Stimulated activated CD4-positive, alpha-beta T cell treated with anti-CD3 and anti-CD28 coated beads, TNF-alpha, amount 100 ng/mL, for 48 hours (primary cell): Measurements from ENCODE around the gene LRRC1.

Experiments
- DNase-seq, 3 donors: peaks; one replicate each; pipeline ENCODE4 v3.0.0-alpha.2; 2020; ENCODE audit warnings: low read depth in 3 of 3

LRRC1 gene

DNA sequence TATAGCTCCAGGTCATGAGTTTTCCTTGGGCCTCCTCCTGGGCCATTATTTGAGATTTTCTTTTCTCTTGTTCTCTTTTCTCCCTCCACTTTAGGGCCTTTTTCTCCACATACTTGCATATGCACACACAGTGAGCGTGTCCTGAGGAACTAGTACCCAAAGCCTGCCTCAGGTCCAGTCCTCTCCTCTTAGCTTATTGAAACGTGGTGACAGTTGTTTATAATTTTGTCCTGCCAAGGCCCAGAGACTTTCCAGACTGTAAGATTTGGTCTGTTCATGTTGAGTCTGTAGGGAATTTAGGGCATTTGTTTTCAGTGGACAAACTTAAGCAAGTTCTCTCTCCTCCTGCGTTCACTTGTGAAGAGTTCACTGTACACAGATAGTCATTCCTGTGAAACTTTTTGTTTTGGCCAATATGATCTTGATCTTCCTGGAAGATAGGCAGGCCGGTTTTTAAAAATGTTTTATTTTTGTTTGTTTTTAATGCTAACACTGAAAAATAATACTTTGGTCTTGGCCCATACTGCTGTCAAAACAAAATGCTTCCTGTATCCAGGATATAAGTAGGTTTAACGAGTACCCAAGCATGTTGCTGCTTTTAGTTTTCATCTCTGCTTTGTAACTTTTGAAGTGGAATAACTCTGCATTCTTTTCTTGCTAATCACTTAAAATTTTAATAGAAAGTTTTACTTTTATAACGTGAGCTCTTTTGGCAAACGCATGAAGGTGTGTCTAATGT, 20.7 kb downstream of the LRRC1 start:
- DNase-seq = no peak

DNA sequence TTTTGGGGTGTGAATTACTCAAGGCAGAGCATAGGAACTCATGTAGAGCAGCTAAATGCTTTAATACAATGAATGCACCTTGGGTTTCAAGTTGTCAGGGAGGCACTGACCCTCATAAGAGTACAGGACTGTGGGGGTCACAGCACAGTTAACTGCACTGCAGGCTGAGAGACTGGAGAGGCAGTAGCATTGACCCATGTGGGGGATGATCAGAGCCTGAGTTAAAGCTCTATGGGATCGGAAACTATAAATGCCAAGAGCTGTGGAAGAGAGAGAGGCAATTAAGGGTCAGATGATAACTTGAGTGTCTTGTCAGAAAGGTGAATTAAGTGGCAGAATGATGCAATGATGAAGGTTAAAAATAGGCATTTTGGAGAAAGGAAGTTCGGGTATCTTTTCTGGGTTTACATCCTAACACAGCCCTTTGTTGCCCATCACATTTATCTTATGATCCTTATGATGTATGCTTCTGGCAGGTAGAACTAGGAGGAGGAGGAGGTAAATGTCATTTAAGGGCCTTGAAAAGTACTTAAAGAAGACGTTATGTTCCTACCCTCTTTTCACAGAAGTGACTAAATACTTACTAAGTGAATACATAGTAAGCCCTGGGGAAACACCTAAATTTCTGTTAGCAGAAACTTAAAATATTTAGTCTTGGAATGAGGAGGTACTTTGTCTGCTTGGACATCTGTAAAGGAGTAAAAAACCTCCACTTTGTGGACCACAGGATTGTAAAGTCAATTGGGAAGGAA, 24.2 kb downstream of the LRRC1 start:
- DNase-seq = no peak

DNA sequence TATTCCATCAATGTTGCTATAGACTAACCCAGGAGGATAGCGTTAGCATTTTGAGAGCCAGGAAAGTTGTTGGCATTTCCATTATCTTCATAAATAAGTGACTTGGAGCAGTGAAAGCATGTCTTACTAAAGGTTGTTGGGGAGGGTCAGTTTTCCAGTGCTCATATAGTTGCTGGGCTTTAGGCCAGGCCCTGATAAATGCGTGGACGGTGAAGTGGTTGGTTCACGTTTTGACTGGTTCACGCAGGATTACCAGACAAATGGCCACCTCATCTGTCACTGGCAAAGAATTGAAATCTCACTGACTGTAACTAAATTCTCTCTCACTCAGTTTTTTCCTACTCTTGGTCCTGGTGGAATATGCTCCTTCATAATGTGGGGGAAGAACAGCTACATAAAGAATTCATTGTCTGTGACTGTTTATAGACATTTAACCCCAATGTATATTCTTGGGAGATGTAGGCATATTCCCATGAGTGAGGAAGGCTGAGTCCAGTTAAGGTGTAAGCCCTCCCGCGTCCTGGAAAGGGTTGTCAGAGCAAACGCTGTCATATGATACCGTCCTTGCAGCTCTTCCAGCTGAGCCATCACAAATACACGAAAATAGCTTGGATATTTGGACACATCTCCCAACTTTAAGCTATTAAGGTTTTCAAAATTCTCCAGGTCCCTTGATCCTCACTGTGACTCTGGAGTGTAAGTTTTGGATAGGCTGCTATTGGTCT, 27.8 kb downstream of the LRRC1 start:
- no peak for DNase-seq

DNA sequence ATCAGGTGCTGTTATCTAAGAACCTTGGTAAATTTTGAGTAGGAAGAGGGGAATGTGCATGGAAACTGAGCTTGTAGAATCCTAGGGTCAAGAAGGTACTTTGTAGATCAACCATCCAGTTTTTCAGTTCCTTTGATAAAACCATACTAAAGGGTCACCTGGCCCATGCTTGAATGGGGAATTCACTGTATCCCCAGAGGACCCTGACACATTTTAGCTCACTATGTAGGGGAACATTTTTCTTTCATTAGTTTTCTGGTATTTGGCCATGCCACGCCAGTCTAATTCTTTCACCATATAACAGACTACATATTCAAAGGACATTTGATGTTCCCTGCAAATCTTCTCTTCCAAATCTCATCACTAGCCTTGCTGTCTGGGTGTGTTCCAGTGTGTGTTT, 29.9 kb downstream of the LRRC1 start:
- DNase-seq = no peak

DNA sequence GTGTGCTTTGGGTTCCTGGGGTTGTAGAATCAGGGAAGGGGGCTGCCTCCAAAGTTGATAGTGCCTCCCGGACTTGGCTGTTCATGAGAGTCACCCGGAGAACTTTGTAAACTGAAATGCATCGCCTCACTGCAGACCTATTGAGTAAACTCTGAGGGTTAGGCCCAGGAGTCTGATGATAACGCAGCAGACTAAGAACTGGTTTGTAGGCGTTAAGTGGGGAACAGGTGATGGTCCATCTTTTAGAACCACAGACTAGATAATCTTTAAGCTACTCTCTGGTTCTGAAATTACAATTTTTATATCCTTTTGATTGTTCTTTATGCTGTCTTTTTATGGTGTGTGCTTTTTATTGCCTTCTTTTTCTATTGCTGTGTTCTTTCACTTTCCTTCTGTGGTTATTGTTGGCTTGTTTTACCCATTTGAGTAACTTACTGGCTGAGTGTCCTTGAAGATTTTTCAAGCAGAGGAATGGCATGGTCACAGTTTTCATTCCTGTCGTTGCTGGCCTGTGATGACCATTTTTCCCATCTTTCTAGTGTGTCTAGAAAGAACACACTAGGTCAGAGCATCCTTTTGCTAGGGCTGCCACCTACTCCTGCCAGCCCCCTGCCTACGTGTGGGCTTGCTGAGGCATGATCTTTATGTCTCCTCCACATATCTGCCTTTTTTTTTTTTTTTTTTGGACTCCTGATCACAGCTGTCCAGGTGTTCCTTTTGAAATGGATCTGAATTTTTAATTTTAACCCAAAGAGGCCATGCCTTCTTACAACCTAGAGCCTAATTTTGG, 30.9 kb downstream of the LRRC1 start:
- no peak for DNase-seq

DNA sequence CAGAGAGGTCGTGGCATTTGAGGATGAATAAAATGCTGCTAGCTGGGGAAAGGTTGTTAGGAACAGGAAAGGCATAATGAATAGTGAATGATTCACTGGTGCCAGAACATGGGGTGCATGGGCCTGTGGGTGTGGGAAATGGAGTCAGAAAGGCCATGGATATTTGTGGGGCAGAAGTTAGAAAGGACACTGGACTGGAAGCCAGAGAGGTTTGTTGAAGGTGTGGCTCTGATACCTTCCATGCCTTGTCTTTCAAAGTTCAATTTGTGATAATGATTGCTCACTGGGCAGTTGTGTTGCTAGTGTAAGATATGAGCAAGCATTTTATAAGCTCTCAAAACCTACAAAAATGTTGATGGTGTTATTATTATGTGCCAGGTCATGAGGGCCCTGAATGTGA, 32.7 kb downstream of the LRRC1 start:
- DNase-seq = no peak

DNA sequence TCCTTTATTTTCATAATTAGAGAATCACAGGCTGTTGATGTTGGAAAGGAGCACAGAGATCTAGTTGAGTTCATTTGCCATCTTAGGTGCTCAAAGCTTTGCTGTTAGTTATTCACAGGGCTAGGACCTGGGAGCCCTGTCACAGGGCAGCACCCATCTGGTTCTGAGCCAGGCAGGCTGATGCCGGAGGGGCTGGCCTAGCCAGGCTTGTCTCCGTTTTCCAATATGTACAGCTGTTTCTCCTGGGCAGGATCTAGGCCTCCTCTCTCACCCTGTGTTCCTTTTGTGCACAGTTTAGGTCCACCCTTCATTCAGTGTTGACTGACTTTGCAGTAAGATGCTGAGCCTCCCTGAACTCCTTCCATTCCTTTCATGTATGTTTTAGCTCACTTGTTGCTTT, 33.4 kb downstream of the LRRC1 start:
- no peak for DNase-seq

DNA sequence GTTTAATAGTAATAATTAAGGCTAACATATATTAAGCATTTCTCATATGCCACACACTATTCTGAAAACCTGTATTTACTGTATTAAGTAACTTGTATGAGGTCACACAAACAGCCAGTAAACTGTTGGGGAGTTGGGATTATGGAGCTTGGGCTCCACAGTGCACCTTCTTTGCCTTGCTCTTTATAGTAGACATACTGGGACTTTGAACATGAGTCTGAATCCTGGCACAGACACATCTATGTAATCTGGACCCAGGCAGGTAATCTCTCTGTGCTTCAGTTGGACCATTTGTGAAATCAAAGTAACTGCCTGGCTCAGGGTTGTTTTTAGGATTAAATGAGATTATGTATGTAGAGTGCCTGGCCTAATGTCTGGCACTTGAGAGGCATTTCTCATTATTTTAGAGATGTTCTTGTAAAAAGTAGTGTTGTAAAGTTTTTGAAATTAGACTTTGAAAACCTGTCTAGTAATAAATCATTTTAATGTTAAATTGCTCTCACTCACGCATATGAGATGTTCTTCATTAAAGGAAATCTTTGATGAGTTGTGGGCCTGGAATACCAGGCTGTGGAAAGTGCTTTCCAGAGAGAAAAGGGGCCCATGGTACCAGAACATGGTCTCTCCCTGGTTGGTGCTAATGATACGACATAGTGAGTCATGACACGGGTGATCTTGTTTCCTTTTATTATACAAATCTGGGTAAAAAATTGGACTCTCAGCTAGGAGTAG, 34.3 kb downstream of the LRRC1 start:
- no peak for DNase-seq

DNA sequence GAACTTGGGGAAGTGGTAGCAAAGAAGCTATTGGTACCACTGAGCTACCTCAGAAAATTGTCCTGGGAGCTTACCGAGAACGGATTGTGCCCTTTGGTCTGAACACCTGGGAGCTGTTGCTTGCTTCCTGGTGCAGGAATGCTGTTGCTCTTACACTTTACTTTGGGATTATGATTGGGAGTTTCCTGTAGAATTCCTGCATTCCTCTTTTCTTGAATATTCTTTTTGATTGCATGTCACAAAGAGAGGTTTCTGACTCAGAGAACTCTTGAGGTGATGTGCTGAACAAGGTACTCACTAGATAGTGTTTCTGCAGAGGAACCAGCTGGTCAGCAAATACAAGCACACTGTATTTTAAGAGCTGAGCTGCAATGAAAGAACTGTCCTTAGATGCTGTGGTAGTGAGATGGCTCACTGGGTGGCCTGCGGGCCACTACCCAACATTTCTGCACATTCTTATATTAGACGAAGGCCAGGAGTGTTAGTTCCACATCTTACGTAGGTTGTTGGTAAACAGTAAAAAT, 35.0 kb downstream of the LRRC1 start:
- no peak for DNase-seq

DNA sequence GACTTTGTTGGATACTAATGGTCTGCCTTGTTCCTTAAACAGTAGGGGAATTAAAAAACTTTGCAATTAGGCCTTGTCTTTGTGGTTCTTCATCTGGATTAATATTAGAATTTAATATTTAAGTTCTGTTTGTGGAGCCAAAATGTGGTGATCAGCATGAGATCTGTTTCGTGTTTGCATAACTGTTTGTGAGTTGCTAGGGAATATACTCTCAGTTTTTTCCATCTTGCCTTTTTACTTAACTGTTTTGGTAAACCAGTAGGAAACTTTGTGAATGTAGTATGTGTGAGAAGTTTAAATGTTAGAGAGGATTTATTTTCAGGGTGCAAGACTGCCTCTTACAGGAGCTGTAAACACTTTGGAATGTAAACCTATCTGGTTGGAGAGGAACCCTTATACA, 35.6 kb downstream of the LRRC1 start:
- DNase-seq = no peak

DNA sequence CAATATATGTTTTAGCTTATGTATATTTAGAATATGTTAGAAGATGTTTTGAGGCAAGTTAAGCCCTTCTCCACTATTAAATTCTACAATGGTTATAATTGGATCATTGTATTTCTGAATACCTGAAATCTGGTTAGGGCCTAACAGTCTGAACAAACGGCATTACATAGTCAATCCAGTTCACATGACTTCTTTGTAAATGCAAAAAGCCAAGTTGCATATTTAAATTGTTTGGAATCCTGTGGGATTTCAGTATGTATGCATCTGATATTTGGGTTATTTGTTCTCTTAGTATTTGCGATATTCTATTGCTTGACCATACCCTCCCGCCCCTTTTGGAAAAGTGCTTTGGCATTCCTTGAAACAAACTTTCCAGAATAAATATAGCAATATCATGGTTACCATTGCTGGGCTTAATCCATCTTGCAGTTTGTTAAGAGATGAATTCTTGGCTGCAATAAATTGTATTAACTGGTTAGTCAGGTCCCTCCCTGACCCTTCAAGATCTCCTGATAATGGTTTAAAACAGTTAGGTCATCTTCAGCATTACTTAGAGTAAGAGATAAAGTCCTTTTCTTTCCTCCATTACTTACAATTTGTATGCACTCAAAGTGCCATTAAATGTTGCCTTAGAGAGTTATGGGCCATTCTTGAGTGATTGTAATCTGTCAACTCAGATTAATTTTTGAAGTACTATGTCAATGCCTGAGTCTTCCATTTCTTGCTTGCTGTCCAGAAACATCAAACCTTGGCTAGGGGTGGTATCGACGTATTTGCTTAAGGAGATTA, 36.5 kb downstream of the LRRC1 start:
- DNase-seq = no peak

DNA sequence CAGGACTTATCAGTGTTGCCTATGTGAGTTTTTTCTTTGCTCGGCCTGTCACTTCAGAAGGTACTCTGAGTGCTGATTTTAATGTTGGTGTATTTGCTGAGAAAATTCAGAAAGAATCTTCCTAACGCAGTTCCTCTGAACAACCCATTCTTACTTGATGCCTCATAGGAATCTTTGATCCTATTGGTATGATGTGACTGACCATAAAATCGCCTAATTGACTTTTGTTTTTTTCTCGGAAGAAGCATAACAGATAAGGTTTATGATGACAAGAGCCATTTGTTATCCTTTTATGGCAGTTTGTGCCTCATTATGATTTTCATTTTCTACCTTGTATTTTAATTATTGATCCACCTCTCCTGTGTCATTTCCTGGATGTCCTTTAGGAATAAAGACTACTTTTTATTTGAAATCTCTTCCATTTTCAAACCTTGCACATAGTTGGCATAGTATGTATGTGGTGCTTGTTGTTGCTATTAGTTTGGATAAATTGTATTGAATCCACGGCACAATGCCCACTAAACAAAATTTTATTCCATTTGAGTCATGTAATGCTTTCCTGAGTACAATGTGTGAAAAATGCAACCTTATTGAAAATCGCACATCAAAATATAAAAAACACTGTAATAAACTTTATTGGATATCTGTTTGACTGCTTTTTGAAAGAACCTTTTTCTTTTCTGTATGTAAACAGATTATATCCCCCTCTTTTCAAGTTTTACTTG, 37.3 kb downstream of the LRRC1 start:
- DNase-seq = no peak

DNA sequence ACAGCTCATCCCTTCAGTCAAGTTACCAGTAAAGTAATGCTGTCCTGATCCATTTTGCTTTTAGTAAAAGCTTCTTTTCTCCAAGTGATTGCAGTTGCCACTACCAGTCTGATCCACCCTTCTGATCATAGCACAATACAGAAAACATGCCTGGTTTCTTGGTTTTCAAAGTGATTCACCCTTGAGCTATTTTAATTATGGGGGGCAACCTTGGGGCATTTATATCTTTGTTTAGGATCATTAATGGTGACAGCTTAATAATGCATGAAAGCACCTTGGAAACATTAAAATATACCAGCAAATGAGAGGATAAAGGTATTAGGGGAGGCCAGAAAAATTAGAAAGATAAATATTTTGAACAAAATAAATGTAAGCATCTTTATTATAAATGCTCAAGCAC, 38.4 kb downstream of the LRRC1 start:
- DNase-seq = no peak

DNA sequence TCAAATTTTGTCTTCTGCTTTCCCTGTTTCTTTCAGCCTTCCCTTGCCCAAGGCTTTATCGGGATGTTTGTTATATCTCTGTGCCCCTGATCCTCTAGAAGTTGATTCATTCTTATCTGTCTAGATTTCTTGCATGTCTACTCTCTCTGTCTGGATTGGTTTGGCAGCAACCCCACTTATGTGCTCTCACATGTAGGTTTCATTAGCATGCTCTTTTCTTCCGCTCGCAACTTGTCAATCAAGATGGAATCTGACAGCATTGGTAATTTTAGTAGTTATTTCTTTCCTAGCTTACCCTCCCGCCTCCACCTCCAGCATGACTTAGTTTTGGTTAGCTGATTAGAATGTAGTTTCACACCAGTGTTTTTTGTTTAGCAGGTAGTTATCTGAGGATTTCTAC, 39.3 kb downstream of the LRRC1 start:
- DNase-seq = no peak

DNA sequence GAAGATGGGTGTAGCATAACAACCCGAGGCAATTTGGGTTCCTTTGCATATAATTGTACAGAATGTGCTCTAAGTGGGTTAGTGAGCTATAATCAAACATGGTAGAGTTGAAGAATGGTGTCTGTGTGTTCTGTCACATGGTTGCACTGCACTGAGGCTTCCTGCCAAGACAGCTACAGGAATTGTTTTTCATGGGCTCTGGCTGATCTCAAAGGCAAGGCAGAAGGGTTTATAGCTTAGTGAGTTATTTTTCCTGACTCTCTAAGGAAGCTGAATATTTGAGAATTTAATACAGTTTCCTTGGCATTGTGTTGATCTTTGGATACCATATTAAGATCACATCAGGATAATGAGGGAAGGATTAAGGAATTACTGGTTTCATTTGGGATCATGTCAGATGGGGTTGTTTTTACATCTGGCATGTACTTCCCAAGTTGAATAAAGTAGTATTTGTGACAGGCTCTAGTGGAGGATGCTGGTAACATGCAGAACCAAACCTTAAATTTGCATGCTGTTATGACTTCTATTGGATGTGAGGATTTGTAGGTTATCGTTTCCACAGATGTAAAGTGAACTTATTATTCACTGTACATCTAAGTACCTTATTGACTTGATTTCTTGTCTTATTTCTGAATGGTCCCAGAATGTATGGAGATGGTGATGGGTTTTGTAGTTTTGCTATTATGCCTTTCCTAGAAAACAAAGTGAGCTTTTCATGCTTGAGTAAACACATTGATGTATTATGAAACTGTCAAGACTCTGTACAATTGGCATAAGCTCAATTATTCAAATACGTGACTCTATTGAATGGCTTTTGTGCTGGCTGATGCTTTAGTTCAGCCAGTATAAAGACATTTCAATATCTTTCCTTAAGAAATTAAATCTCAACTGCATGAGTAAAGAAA, 43.3 kb downstream of the LRRC1 start:
- DNase-seq = no peak

DNA sequence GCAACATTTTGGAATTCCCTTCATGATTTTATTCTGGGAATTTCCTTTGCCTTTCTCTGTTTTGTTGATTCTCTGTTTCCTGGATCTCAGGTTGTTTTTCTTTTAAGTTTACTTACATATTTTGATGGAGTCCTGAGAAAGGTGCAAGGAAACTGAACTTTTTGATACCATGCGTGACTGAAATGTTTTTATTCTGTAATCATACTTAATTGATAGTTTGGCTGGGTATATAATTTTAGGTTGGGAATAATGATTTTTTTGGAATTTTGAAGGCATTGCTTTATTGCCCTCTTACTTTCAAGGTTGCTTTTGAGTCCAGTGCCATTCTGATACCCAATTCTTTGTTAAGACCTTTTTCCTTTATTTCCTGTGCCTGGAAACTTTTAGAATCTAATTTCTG, 45.2 kb downstream of the LRRC1 start:
- no peak for DNase-seq

DNA sequence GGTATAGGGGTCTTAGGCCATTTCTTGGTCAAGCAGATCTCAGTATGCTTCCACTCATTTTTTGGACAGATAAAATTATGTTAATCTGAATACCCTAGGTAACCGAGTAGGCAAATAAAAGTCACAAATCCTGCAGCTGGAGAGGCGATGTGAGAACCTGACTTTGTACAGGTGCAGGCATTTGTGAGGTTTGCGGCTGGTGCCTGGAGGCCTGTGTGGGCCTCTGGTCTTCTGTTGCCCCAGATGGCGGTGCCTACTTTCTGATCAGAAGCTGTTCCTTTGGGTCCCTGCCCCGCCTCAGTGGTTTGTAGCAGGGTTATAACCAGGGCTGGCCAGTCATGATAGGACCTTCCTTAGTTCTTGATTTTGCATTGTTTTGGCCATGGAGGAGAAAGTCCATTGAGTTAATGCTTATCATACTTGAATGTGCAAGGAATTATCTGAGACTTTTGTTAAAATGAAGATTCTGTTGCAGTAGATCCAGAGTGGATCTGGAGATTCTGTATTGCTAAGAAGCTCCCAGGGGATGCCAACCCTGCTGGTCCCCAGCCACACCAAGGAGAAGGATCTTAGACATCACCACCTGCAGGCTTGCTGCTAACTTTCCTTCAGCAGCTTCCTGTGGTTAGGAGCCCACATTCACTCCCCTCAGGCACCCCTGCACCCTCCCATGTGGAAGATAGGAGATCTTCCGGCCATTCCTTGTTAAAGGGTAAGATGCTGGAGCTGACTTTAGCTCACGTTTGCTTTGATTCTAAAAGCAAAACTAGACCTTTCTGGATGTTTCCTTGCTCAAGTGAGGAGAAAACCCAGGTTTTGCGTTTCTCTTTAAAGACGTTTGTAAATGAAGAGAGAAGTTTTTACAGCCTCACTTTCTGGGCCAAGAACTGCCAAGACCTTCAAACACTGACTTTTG, 50.7 kb downstream of the LRRC1 start:
- no peak for DNase-seq

DNA sequence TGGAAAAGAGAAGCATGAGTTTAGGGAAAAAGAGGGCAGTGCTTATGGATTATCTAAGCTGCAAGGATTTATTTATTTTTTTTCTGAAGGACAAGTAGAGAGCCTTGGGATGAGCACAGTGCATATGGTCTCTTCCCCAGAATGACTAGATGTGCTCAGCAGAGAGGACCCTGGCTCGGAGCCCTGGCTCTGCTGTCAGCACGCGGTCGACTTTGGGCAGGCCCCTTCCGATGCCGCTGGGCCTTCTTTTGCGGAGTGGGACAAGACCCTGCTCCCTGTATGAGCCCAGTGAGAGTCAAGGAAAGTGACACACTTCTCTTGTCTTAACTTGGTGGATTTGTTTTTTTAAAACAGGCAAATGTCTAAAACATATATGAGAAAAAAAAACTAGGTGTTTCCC, 51.4 kb downstream of the LRRC1 start:
- DNase-seq = no peak
